Type B pancreatic cell (in vitro differentiated cells): ENCODE results near the gene ATRX. TPM values are rescaled to one million over a fixed set of nuclear protein-coding genes. Genes with fewer than 3 reads are reported as not detected.
"Not testable (repeated sequence)": the region's sequence is repeated elsewhere in the genome, so short reads cannot be mapped to it uniquely, and the experiment has no call there.

ENCODE experiments used
- DNase-seq: peaks from one replicate; pipeline ENCODE4 v3.0.0; 2021; ENCODE audit warnings: mixed read lengths; ENCODE audit not compliant: unreplicated experiment; ENCODE audit errors: extremely low spot score
- H3K27ac Mint-ChIP-seq: 2 replicates; pipeline ENCODE4 v1.8.0; 2021; ENCODE audit warnings: mild to moderate bottlenecking, mixed read lengths
- H3K27me3 Mint-ChIP-seq: 2 replicates; pipeline ENCODE4 v1.8.0; 2021; ENCODE audit warnings: mixed read lengths
- H3K36me3 Mint-ChIP-seq: 2 replicates; pipeline ENCODE4 v1.8.0; 2021; ENCODE audit warnings: mixed read lengths
- H3K4me1 Mint-ChIP-seq: one replicate; pipeline ENCODE4 v1.8.0; 2021; ENCODE audit warnings: mixed read lengths; ENCODE audit not compliant: unreplicated experiment
- H3K4me3 Mint-ChIP-seq: 2 replicates; pipeline ENCODE4 v1.8.0; 2021; ENCODE audit warnings: mild to moderate bottlenecking, mixed read lengths
- H3K9me3 Mint-ChIP-seq: 2 replicates; pipeline ENCODE4 v1.8.0; 2021; ENCODE audit warnings: mixed read lengths
- CTCF ChIP-seq: fragments of 200-600 bp; sonication (generic); conservative IDR thresholded peaks from 2 replicates; pipeline ENCODE4 v1.5.0; 2021; ENCODE audit warnings: antibody characterized with exemption, mild to moderate bottlenecking
- total RNA-seq: library from RNA; stranded (reverse); gene quantifications from 2 replicates; pipeline ENCODE4 v1.2.1, GENCODE V29; 2021; ENCODE audit warnings: low replicate concordance

ATRX gene
- total RNA-seq, 1 donor from 2014 or later = 110 TPM

DNA sequence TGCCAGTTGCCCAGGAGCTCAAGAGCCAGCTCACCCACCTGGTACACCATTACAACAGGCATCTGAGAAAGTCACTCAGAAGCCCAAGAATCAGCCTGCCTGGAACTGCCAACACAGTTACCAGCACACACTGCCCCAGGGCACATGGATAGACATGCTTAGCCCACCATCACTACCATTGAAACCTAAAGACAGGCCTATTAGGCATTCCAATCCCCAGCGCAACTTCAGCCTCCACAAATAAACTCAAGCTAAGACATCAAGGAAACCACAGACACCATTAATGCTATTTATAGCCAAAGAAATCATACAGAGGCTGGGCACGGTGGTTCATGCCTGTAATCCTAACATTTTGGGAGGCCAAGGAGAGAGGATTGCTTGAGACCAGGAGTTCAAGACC lies 42.3 kb downstream of the ATRX start:
- DNase-seq = no peak
- H3K27ac Mint-ChIP-seq = peak overlapping the region; percentile 69
- H3K4me1 Mint-ChIP-seq = peaks cover 4% of the 10 kb centered on the region
- no peak overlapping the region for H3K4me3 Mint-ChIP-seq
- H3K36me3 Mint-ChIP-seq = peaks cover 5% of the 10 kb centered on the region
- no peaks in the 10 kb centered on the region for H3K9me3 Mint-ChIP-seq
- no peak for TF ChIP-seq CTCF
- no peaks in the 10 kb centered on the region for H3K27me3 Mint-ChIP-seq

GRCh38 chrX:77742788-77743476 lies 43.1 kb downstream of the ATRX start:
- Mint-ChIP-seq H3K4me1 (peaks cover 4% of the 10 kb centered on the region), H3K36me3 (peaks cover 5% of the 10 kb centered on the region), H3K9me3 (no peaks in the 10 kb centered on the region), H3K27me3 (no peaks in the 10 kb centered on the region), H3K4me3 (no peak overlapping the region), H3K27ac (no peak overlapping the region)
- no peak for TF ChIP-seq CTCF
- no peak for DNase-seq

DNA sequence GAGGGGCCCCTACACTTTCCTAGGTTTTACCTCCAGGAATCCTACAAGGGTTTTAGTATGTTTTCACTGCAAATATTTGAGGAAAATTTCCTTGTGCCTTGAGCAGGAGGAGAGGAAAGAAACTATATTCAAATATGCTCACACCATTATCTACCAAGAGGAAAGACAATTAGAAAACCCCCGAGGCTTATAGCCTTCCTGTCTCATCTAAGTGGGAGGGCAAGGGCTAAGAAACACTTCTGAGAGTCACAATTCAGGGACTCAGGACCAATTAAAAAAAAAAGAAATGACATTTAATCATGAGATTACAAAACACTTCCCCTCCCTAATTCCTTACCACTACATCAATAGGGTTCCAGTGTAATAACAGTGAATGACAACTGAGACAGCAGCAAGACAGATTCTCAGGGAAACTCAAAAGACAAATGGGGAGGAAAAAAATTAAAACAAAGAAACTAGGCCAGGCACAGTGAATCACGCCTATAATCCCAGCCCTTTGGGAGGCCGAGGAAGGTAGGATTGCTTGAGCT lies 45.6 kb downstream of the ATRX start:
- no peaks in the 10 kb centered on the region for H3K9me3 Mint-ChIP-seq
- TF ChIP-seq CTCF = no peak
- H3K4me1 Mint-ChIP-seq = peaks cover 4% of the 10 kb centered on the region
- H3K4me3 Mint-ChIP-seq = no peak overlapping the region
- no peaks in the 10 kb centered on the region for H3K27me3 Mint-ChIP-seq
- peaks cover 9% of the 10 kb centered on the region for H3K36me3 Mint-ChIP-seq
- H3K27ac Mint-ChIP-seq = peak overlapping the region; percentile 63
- no peak for DNase-seq

DNA sequence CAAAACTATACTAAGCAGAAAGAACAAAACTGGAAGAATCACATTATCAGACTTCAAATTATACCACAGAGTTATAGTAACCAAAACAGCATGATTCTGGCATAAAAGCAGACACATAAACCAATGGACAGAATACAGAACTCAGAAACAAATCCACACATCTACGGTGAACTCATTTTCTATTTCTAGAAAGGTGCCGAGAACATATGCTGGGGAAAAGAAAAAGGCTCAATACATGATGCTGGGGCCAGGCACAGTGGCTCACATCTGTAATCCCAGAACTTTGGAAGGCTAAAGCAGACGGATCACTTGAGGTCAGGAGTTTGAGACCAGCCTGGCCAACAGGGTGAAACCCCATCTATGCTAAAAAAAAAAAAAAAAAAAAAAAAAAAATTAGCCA lies 52.7 kb downstream of the ATRX start:
- no peaks in the 10 kb centered on the region for H3K27me3 Mint-ChIP-seq
- H3K36me3 Mint-ChIP-seq = peaks cover 12% of the 10 kb centered on the region
- H3K9me3 Mint-ChIP-seq = no peaks in the 10 kb centered on the region
- H3K4me3 Mint-ChIP-seq = no peak overlapping the region
- no peak for TF ChIP-seq CTCF
- H3K27ac Mint-ChIP-seq = no peak overlapping the region
- no peaks in the 10 kb centered on the region for H3K4me1 Mint-ChIP-seq
- no peak for DNase-seq

DNA sequence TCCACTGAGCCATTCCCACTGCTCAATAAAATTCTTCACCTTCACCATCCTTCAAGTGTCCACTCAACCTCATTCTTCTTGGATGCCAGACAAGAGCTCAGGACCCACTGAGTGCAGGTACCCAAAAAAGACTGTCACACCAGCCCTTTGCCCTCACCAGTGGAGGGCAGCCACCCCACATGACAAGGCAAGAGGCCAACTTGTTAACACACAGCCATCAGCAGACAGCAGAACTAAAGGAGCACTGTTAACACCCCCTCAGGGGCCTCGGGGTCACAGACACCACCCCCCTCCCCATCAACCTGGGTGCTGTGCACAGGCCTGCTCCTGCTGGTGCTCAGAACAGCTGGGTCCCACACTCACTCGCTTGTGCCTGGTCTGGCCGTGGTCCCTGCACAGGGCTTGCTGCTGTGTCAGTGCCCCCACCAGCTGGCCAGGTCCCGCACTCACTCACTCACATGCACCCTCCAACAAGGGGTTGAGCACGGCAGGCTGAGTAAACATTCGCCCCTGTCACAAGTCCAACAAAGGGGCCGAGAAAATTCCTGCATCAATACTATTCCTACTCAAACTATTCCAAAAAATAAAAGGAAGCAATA lies 54.1 kb downstream of the ATRX start:
- TF ChIP-seq CTCF = no peak
- H3K36me3 Mint-ChIP-seq = peaks cover 11% of the 10 kb centered on the region
- no peaks in the 10 kb centered on the region for H3K9me3 Mint-ChIP-seq
- no peaks in the 10 kb centered on the region for H3K4me1 Mint-ChIP-seq
- no peak overlapping the region for H3K27ac Mint-ChIP-seq
- H3K27me3 Mint-ChIP-seq = no peaks in the 10 kb centered on the region
- no peak for DNase-seq
- H3K4me3 Mint-ChIP-seq = no peak overlapping the region

- not testable (repeated sequence) for DNase-seq, H3K9me3 Mint-ChIP-seq, H3K4me1 Mint-ChIP-seq, H3K27me3 Mint-ChIP-seq, H3K27ac Mint-ChIP-seq, H3K4me3 Mint-ChIP-seq
- H3K36me3 Mint-ChIP-seq = peaks cover 14% of the 10 kb centered on the region
Observed at GRCh38 chrX:77726095-77726494, 59.9 kb downstream of the ATRX start.
